CD4-positive, alpha-beta memory T cell (primary cell): ENCODE results near the gene CAD. TPM values are rescaled to one million over a fixed set of nuclear protein-coding genes. Genes with fewer than 3 reads are reported as not detected.

Experiments
- CTCF ChIA-PET: fragments of 350-600 bp; sonication (Branson Sonifier 250); formaldehyde crosslinking; loops from one replicate; lab custom pipeline; 2021; ENCODE audit warnings: inconsistent platforms; ENCODE audit not compliant: partially characterized antibody; lab: Charles Lee
- POLR2A ChIA-PET: fragments of 350-600 bp; sonication (Branson Sonifier 250); formaldehyde crosslinking; loops from one replicate; lab custom pipeline; 2021; ENCODE audit not compliant: partially characterized antibody; lab: Charles Lee
- DNase-seq, 5 donors: peaks; one replicate each; pipeline versions ENCODE4 v3.0.0 to v3.0.0-alpha.2; 2020 to 2022; ENCODE audit warnings: mixed read lengths in 1 of 5
- H3K27ac ChIP-seq: one replicate; pipeline ENCODE4 v1.7.0; 2013; ENCODE audit warnings: low read depth, low read length
- H3K27me3 ChIP-seq: 2 replicates; pipeline ENCODE4 v1.7.0; 2013; ENCODE audit warnings: mild to moderate bottlenecking, low read length, moderate library complexity; ENCODE audit not compliant: insufficient read depth
- H3K36me3 ChIP-seq: 2 replicates; pipeline ENCODE4 v1.7.0; 2013; ENCODE audit warnings: mild to moderate bottlenecking, low read length, moderate library complexity; ENCODE audit not compliant: insufficient read depth
- H3K4me1 ChIP-seq: 2 replicates; pipeline ENCODE4 v1.7.0; 2013; ENCODE audit warnings: mild to moderate bottlenecking, low read length, moderate library complexity; ENCODE audit not compliant: insufficient read depth
- H3K4me3 ChIP-seq, 2 donors: one replicate each; pipeline ENCODE4 v1.7.0; 2013; ENCODE audit warnings: low read length in 2 of 2, mild to moderate bottlenecking in 1 of 2
- H3K9me3 ChIP-seq, 2 donors: one replicate each; pipeline ENCODE4 v1.7.0; 2013; ENCODE audit warnings: low read length in 2 of 2, control low read depth in 1 of 2; ENCODE audit not compliant: control insufficient read depth in 1 of 2
- H3K27ac Mint-ChIP-seq, 7 donors: one replicate each; pipeline ENCODE4 v1.8.0; 2020 to 2021; ENCODE audit warnings: mixed read lengths in 7 of 7, mild to moderate bottlenecking in 6 of 7, inconsistent platforms in 3 of 7, moderate library complexity in 3 of 7
- H3K27me3 Mint-ChIP-seq, 2 donors: one replicate each; pipeline ENCODE4 v1.8.0; 2020 to 2021; ENCODE audit warnings: mixed read lengths in 2 of 2
- H3K36me3 Mint-ChIP-seq, 2 donors: one replicate each; pipeline ENCODE4 v1.8.0; 2020 to 2021; ENCODE audit warnings: mixed read lengths in 2 of 2, inconsistent platforms in 1 of 2, mild to moderate bottlenecking in 1 of 2
- H3K4me1 Mint-ChIP-seq, 4 donors: one replicate each; pipeline ENCODE4 v1.8.0; 2020 to 2021; ENCODE audit warnings: mixed read lengths in 4 of 4, mild to moderate bottlenecking in 1 of 4
- H3K4me3 Mint-ChIP-seq, 8 donors: one replicate each; pipeline ENCODE4 v1.8.0; 2020 to 2021; ENCODE audit warnings: mixed read lengths in 8 of 8, mild to moderate bottlenecking in 7 of 8, moderate library complexity in 6 of 8, inconsistent platforms in 3 of 8
- H3K9me3 Mint-ChIP-seq, 8 donors: one replicate each; pipeline ENCODE4 v1.8.0; 2020 to 2021; ENCODE audit warnings: mixed read lengths in 8 of 8, mild to moderate bottlenecking in 5 of 8, inconsistent platforms in 3 of 8, moderate library complexity in 1 of 8
- intact Hi-C: fragments of 100-400 bp; cut with micrococcal nuclease; formaldehyde crosslinking; loops from one replicate; pipeline ENCODE4 v1.15.1; 2023
- polyA plus RNA-seq, 2 donors: library from polyadenylated mRNA; unstranded; fragments of 300-500 nt; fragmentation: Illumina TruSeq; gene quantifications; one replicate each; pipeline ENCODE4 v1.2.3, GENCODE V29; 2021
- total RNA-seq, 2 experiments: library from RNA; stranded (reverse); gene quantifications; one replicate each; pipeline ENCODE4 v1.2.3, GENCODE V29; 2021

Gene CAD
- total and polyA plus RNA-seq, 4 experiments from 2014 or later = 11.3 to 49.3 (median 35.9) TPM

- H3K36me3 Mint-ChIP-seq = peaks cover 3 to 47% of the 10 kb centered on the region in 2 donors
- Histone ChIP-seq H3K27ac (peak overlapping the region; percentile 99), H3K4me3 (peak overlapping the region; percentile 71 to 94), H3K9me3 (no peaks in the 10 kb centered on the region), H3K4me1 (peaks cover 23% of the 10 kb centered on the region), H3K36me3 (peaks cover 10% of the 10 kb centered on the region), H3K27me3 (no peaks in the 10 kb centered on the region)
- peaks cover 0 to 5% (median 0%) of the 10 kb centered on the region in 8 donors for H3K9me3 Mint-ChIP-seq
- peaks cover 26 to 45% (median 36%) of the 10 kb centered on the region in 4 donors for H3K4me1 Mint-ChIP-seq
- POLR2A ChIA-PET = interaction anchor here (0.5 to 2.7 kb wide), 16 partner anchors 8 to 161 kb away, joined by 3 to 14 read pairs (median 4); partner anchors contain the start of genes ABHD1, AGBL5, KHK and OST4
- H3K27me3 Mint-ChIP-seq = no peaks in the 10 kb centered on the region
- peak overlapping the region; percentile 95 to 100 (median 100) for H3K4me3 Mint-ChIP-seq
- peak overlapping the region; percentile 97 to 100 (median 100) for H3K27ac Mint-ChIP-seq
- DNase-seq = peak in 4 of 5 donors; percentile 75 to 87 (median 81)
- CTCF ChIA-PET = interaction anchor here (0.9 to 1.1 kb wide), 2 partner anchors 43 to 45 kb away, joined by 3 read pairs; no protein-coding TSS in a partner anchor
- intact Hi-C loops = loop anchor here (1.0 to 10.0 kb wide), 6 partner anchors 79 to 1848 kb away; partner anchors contain the start of genes EIF2B4, KHK, NRBP1 and PPM1G
These were observed 4.3 kb upstream of the CAD start for GRCh38 chr2:27212626-27213471.

DNA sequence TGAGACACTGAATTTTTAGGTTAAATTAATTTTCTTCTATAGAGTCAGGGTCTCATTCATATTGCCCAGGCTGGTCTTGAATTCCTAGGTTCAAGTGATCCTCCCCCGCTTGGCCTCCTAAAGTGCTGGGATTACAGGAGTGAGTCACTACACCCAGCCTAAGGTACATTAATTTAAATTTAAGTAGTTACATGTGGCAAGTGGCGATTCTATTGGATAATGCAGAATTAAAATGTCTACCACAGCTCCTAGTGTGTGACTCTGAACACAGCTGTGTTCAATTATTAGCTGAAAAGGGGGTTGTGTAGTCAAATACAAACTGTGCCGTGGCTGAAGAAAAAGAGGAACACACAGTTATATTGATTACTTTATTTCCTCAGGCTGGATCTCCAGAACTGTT is 2.2 kb upstream of the CAD start:
- DNase-seq = no peak
- Histone ChIP-seq H3K4me3 (no peak overlapping the region), H3K27ac (no peak overlapping the region), H3K36me3 (peaks cover 10% of the 10 kb centered on the region), H3K9me3 (no peaks in the 10 kb centered on the region), H3K27me3 (no peaks in the 10 kb centered on the region), H3K4me1 (peaks cover 35% of the 10 kb centered on the region)
- no peak overlapping the region for H3K4me3 Mint-ChIP-seq
- POLR2A ChIA-PET = interaction anchor here (0.9 to 1.2 kb wide), 2 partner anchors 50 to 144 kb away, joined by 3 to 4 read pairs; partner anchors contain the start of gene OST4
- CTCF ChIA-PET = no interaction called here
- no peaks in the 10 kb centered on the region for H3K27me3 Mint-ChIP-seq
- H3K9me3 Mint-ChIP-seq = peaks cover 0 to 5% (median 0%) of the 10 kb centered on the region in 8 donors
- peak overlapping the region in 4 of 7 donors; percentile 22 to 97 (median 59) for H3K27ac Mint-ChIP-seq
- peaks cover 7 to 33% of the 10 kb centered on the region in 2 donors for H3K36me3 Mint-ChIP-seq
- H3K4me1 Mint-ChIP-seq = peaks cover 32 to 52% (median 40%) of the 10 kb centered on the region in 4 donors
- intact Hi-C loops = loop anchor here (5.0 to 10.0 kb wide), 4 partner anchors 47 to 1850 kb away; partner anchors contain the start of genes NRBP1, PPM1G and SLC30A3

DNA sequence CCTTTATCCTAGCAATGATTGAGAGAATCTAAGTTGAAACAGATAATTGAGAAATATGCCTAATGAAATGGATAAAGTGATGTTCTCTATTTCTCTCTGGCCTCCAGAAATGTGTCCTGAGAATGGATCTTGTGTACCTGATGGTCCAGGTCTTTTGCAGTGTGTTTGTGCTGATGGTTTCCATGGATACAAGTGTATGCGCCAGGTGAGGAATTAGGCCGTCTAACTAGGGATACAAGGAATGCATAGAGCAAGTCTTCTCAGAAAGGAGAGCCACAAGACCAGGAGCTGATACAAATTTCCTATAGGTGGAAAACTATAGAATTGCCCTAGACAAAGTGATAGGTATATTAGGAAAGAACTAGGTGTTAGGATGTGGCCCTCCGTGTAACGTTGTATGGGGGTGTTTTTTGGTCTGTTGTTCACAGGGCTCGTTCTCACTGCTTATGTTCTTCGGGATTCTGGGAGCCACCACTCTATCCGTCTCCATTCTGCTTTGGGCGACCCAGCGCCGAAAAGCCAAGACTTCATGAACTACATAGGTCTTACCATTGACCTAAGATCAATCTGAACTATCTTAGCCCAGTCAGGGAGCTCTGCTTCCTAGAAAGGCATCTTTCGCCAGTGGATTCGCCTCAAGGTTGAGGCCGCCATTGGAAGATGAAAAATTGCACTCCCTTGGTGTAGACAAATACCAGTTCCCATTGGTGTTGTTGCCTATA is 592 bp upstream of the CAD start:
- Histone ChIP-seq H3K27ac (peak overlapping the region; percentile 78), H3K36me3 (peaks cover 10% of the 10 kb centered on the region), H3K4me3 (peak overlapping the region in 1 of 2 donors; percentile 84), H3K4me1 (peaks cover 29% of the 10 kb centered on the region), H3K27me3 (no peaks in the 10 kb centered on the region), H3K9me3 (no peaks in the 10 kb centered on the region)
- ChIA-PET CTCF (no interaction called here), POLR2A (interaction anchor here (0.7 to 0.9 kb wide), 2 partner anchors 15 to 131 kb away, joined by 3 read pairs; no protein-coding TSS in a partner anchor)
- Mint-ChIP-seq H3K27ac (peak overlapping the region; percentile 82 to 97 (median 94)), H3K27me3 (no peaks in the 10 kb centered on the region), H3K9me3 (peaks cover 0 to 5% (median 0%) of the 10 kb centered on the region in 8 donors), H3K4me1 (peaks cover 26 to 44% (median 35%) of the 10 kb centered on the region in 4 donors), H3K4me3 (peak overlapping the region; percentile 90 to 97 (median 95)), H3K36me3 (peaks cover 18 to 43% of the 10 kb centered on the region in 2 donors)
- intact Hi-C loops = loop anchor here (5.0 to 10.0 kb wide), 3 partner anchors 46 to 1852 kb away; partner anchors contain the start of genes PPM1G and SLC30A3
- no peak for DNase-seq

GRCh38 chr2:27218614-27219013 is 1.4 kb downstream of the CAD start:
- Histone ChIP-seq H3K36me3 (peaks cover 21% of the 10 kb centered on the region), H3K9me3 (no peaks in the 10 kb centered on the region), H3K27ac (no peak overlapping the region), H3K4me1 (peaks cover 18% of the 10 kb centered on the region), H3K4me3 (no peak overlapping the region), H3K27me3 (no peaks in the 10 kb centered on the region)
- POLR2A ChIA-PET = interaction anchor here (0.9 kb wide), 1 partner anchor 14 kb away, joined by 3 read pairs; no protein-coding TSS in a partner anchor
- CTCF ChIA-PET = interaction anchor here (1.4 kb wide), 1 partner anchor 61 kb away, joined by 6 read pairs; no protein-coding TSS in a partner anchor
- peaks cover 31 to 49% of the 10 kb centered on the region in 2 donors for H3K36me3 Mint-ChIP-seq
- peaks cover 0 to 5% (median 0%) of the 10 kb centered on the region in 8 donors for H3K9me3 Mint-ChIP-seq
- no peak for DNase-seq
- H3K4me1 Mint-ChIP-seq = peaks cover 19 to 30% (median 26%) of the 10 kb centered on the region in 4 donors
- peak overlapping the region in 5 of 7 donors; percentile 42 to 94 (median 65) for H3K27ac Mint-ChIP-seq
- intact Hi-C loops = loop anchor here (5.0 to 10.0 kb wide), 3 partner anchors 44 to 1854 kb away; partner anchors contain the start of genes PPM1G and SLC30A3
- peak overlapping the region in 5 of 8 donors; percentile 44 to 96 (median 95) for H3K4me3 Mint-ChIP-seq
- H3K27me3 Mint-ChIP-seq = no peaks in the 10 kb centered on the region

GRCh38 chr2:27219091-27219490 is 1.9 kb downstream of the CAD start:
- Histone ChIP-seq H3K36me3 (peaks cover 26% of the 10 kb centered on the region), H3K4me1 (peaks cover 18% of the 10 kb centered on the region), H3K27ac (no peak overlapping the region), H3K9me3 (no peaks in the 10 kb centered on the region), H3K4me3 (no peak overlapping the region), H3K27me3 (no peaks in the 10 kb centered on the region)
- H3K27me3 Mint-ChIP-seq = no peaks in the 10 kb centered on the region
- H3K9me3 Mint-ChIP-seq = peaks cover 0 to 5% (median 0%) of the 10 kb centered on the region in 8 donors
- DNase-seq = no peak
- POLR2A ChIA-PET = interaction anchor here (0.9 kb wide), 1 partner anchor 14 kb away, joined by 3 read pairs; no protein-coding TSS in a partner anchor
- CTCF ChIA-PET = interaction anchor here (1.4 kb wide), 1 partner anchor 61 kb away, joined by 6 read pairs; no protein-coding TSS in a partner anchor
- H3K36me3 Mint-ChIP-seq = peaks cover 31 to 49% of the 10 kb centered on the region in 2 donors
- H3K27ac Mint-ChIP-seq = peak overlapping the region in 1 of 7 donors; percentile 82
- H3K4me1 Mint-ChIP-seq = peaks cover 19 to 28% (median 24%) of the 10 kb centered on the region in 4 donors
- intact Hi-C loops = loop anchor here (5.0 to 10.0 kb wide), 3 partner anchors 43 to 1854 kb away; partner anchors contain the start of genes PPM1G and SLC30A3
- H3K4me3 Mint-ChIP-seq = peak overlapping the region in 1 of 8 donors; percentile 95

DNA sequence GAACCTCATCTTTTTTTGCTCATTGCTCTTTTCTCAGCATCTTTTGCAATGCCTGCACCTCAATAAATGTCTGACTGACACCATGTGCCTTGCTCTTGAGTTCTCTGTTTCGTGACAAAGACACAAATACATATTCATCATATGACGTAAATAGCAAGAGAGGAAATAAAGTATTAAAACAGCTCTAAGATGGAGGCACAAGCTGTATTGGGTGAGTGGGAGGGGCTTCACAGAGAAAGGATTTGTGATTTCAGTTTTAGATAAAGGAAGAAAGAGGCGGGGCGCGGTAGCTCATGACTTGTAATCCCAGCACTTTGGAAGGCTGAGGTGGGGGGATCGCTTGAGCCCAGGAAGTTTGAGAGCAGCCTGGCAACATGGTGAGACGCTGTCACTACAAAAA is 2.9 kb downstream of the CAD start:
- H3K4me3 Mint-ChIP-seq = no peak overlapping the region
- H3K27me3 Mint-ChIP-seq = no peaks in the 10 kb centered on the region
- Histone ChIP-seq H3K27me3 (no peaks in the 10 kb centered on the region), H3K36me3 (peaks cover 33% of the 10 kb centered on the region), H3K9me3 (no peaks in the 10 kb centered on the region), H3K4me3 (no peak overlapping the region), H3K4me1 (peaks cover 18% of the 10 kb centered on the region), H3K27ac (no peak overlapping the region)
- DNase-seq = no peak
- peaks cover 40 to 58% of the 10 kb centered on the region in 2 donors for H3K36me3 Mint-ChIP-seq
- peaks cover 19 to 28% (median 24%) of the 10 kb centered on the region in 4 donors for H3K4me1 Mint-ChIP-seq
- peak overlapping the region in 1 of 7 donors; percentile 73 for H3K27ac Mint-ChIP-seq
- peaks cover 0 to 5% (median 0%) of the 10 kb centered on the region in 8 donors for H3K9me3 Mint-ChIP-seq
- CTCF ChIA-PET = interaction anchor here (1.4 kb wide), 1 partner anchor 60 kb away, joined by 6 read pairs; no protein-coding TSS in a partner anchor
- POLR2A ChIA-PET = interaction anchor here (0.6 to 0.7 kb wide), 2 partner anchors 8 to 425 kb away, joined by 3 to 4 read pairs; partner anchors contain the start of genes ATRAID and SLC5A6
- intact Hi-C loops = no loop called here
